ENCODE measurements around the gene DNAH7. TPM values are rescaled to one million over a fixed set of nuclear protein-coding genes. Genes with fewer than 3 reads are reported as not detected.

DNAH7 gene
- total and polyA plus RNA-seq, 2 experiments from 2014 or later: 0.35 to 1.1 TPM

DNA sequence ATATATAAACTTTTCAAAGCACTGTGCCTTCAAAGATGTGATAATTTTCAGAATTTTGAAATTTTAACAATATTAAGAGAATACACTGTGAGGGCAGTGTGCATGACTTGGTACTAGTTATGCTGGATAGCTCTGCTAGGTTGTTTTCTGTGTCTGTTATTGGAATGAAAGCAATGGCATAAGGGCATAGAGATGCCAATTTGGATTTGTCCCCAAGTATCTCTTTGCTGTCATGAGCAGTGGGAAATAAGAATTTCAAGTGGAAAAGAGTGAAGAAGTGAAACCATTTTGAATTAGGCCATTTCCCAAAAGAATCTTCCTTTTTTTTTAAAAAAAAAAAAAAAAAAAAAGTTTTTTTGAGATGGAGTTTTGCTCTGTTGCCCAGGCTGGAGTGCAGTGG is 334.8 kb downstream of the DNAH7 start:
- Mint-ChIP-seq H3K4me3 (no peak overlapping the region), H3K4me1 (no peaks in the 10 kb centered on the region), H3K27ac (no peak overlapping the region), H3K27me3 (ENCODE audit: insufficient read depth, low read depth, poor library complexity) (no peaks in the 10 kb centered on the region), H3K36me3 (ENCODE audit: low read depth) (peaks cover 41% of the 10 kb centered on the region), H3K9me3 (no peaks in the 10 kb centered on the region)
- no peaks in the 10 kb centered on the region for H3K79me2 ChIP-seq (replicated peaks; ENCODE audit: insufficient read depth)
- H3K36me3 ChIP-seq (ENCODE audit: insufficient read depth): peaks cover 4% of the 10 kb centered on the region; the same call in 1 of the 2 replicates
- H4K20me1 ChIP-seq (replicated peaks; ENCODE audit: insufficient read depth): no peaks in the 10 kb centered on the region
- no peak overlapping the region for H3K4me2 ChIP-seq
- TF ChIP-seq EZH2phosphoT487 (IDR thresholded peaks at IDR 0.05; ENCODE audit: unreplicated experiment) (no peak), ZNF331 (CRISPR knock-in tag; IDR thresholded peaks at IDR 0.05; ENCODE audit: low read depth) (no peak), ZNF114 (CRISPR knock-in tag; IDR thresholded peaks at IDR 0.05) (no peak)
- H2AFZ ChIP-seq: no peak overlapping the region
- H3K4me3 ChIP-seq: no peak overlapping the region
- no peaks in the 10 kb centered on the region for H3K9me2 ChIP-seq (ENCODE audit: insufficient read depth)
- no peak overlapping the region for H3K27ac ChIP-seq (ENCODE audit: low read depth)
- no peaks in the 10 kb centered on the region for H3K27me3 ChIP-seq (ENCODE audit: insufficient read depth)
- no peaks in the 10 kb centered on the region for H3F3A ChIP-seq (replicated peaks; ENCODE audit: low read depth)
- H3K4me1 ChIP-seq (ENCODE audit: insufficient read depth): no peaks in the 10 kb centered on the region
- DNase-seq (ENCODE audit: low spot score): no peak
- ATAC-seq: no peak

DNA sequence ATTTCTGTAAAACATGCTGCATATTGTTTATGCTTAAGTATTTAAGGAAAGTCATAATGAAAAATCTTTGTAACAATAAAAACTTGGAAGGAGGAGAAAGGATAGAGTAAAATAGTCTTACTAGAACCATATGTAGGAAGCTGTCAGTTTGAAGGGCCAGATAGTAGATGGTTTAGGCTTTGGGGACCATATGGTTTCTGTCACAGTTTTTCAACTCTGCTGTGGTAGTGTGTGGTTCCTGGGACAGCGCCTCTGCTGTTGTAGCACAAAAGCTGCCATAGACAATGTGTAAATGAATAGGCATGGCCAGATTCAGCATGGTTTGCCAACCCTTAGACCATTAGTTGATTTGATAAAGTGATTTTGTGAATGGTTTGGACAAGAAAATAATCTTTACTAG is 336.1 kb downstream of the DNAH7 start:
- Histone ChIP-seq H3K9me2 (ENCODE audit: insufficient read depth) (no peaks in the 10 kb centered on the region), H3K36me3 (ENCODE audit: insufficient read depth) (peaks cover 9% of the 10 kb centered on the region; the same call in 1 of the 2 replicates), H3K27ac (ENCODE audit: low read depth) (no peak overlapping the region), H4K20me1 (replicated peaks; ENCODE audit: insufficient read depth) (no peaks in the 10 kb centered on the region), H3K27me3 (ENCODE audit: insufficient read depth) (no peaks in the 10 kb centered on the region), H3K4me3 (no peak overlapping the region), H3F3A (replicated peaks; ENCODE audit: low read depth) (no peaks in the 10 kb centered on the region), H2AFZ (no peak overlapping the region), H3K4me1 (ENCODE audit: insufficient read depth) (no peaks in the 10 kb centered on the region), H3K79me2 (replicated peaks; ENCODE audit: insufficient read depth) (no peaks in the 10 kb centered on the region), H3K4me2 (no peak overlapping the region)
- Mint-ChIP-seq H3K36me3 (ENCODE audit: low read depth) (peaks cover 35% of the 10 kb centered on the region), H3K4me1 (no peaks in the 10 kb centered on the region), H3K4me3 (no peak overlapping the region), H3K27ac (no peak overlapping the region), H3K27me3 (ENCODE audit: insufficient read depth, low read depth, poor library complexity) (no peaks in the 10 kb centered on the region), H3K9me3 (no peaks in the 10 kb centered on the region)
- DNase-seq (ENCODE audit: low spot score) (no peak), ATAC-seq (no peak)
- TF ChIP-seq, protein P1, sequence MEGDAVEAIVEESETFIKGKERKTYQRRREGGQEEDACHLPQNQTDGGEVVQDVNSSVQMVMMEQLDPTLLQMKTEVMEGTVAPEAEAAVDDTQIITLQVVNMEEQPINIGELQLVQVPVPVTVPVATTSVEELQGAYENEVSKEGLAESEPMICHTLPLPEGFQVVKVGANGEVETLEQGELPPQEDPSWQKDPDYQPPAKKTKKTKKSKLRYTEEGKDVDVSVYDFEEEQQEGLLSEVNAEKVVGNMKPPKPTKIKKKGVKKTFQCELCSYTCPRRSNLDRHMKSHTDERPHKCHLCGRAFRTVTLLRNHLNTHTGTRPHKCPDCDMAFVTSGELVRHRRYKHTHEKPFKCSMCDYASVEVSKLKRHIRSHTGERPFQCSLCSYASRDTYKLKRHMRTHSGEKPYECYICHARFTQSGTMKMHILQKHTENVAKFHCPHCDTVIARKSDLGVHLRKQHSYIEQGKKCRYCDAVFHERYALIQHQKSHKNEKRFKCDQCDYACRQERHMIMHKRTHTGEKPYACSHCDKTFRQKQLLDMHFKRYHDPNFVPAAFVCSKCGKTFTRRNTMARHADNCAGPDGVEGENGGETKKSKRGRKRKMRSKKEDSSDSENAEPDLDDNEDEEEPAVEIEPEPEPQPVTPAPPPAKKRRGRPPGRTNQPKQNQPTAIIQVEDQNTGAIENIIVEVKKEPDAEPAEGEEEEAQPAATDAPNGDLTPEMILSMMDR (conservative IDR thresholded peaks at IDR 0.05; ENCODE audit: low read depth in 2 of 2): 0 out of 4 replicates have a peak, but pooled peaks of 1 of the 2 experiments have one; percentile 10
- TF ChIP-seq ZNF114 (CRISPR knock-in tag; IDR thresholded peaks at IDR 0.05): no peak
- TF ChIP-seq ZNF331 (CRISPR knock-in tag; IDR thresholded peaks at IDR 0.05; ENCODE audit: low read depth): no peak
- no peak for TF ChIP-seq STAT1 (IDR thresholded peaks at IDR 0.05; ENCODE audit: unreplicated experiment)

DNA sequence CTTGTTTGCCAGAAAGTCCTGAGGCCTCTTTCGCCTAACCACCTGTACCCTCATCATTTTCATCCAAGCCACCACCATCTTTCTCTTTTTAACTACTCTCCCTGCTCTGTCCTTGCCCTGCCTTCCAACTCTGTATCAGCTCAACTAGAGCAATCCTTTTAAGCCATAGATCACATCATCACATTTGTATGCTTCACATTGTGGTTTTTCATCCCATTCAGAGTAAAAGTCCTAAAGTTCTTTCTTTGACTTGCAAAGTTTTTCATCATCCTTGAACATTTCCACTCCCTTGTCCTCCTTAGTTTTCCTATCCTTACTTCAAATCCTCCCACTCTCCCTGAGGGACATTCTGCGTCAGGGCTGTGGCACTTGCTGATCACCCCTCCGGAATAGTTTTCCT is 337.7 kb downstream of the DNAH7 start:
- Mint-ChIP-seq H3K27me3 (ENCODE audit: insufficient read depth, low read depth, poor library complexity) (no peaks in the 10 kb centered on the region), H3K36me3 (ENCODE audit: low read depth) (peaks cover 35% of the 10 kb centered on the region), H3K4me3 (no peak overlapping the region), H3K4me1 (no peaks in the 10 kb centered on the region), H3K9me3 (no peaks in the 10 kb centered on the region), H3K27ac (no peak overlapping the region)
- Histone ChIP-seq H3K27ac (ENCODE audit: low read depth) (no peak overlapping the region), H3K9me2 (ENCODE audit: insufficient read depth) (no peaks in the 10 kb centered on the region), H3F3A (replicated peaks; ENCODE audit: low read depth) (no peaks in the 10 kb centered on the region), H3K4me3 (no peak overlapping the region), H3K36me3 (ENCODE audit: insufficient read depth) (peaks cover 9% of the 10 kb centered on the region; the same call in 1 of the 2 replicates), H2AFZ (no peak overlapping the region), H3K79me2 (replicated peaks; ENCODE audit: insufficient read depth) (no peaks in the 10 kb centered on the region), H4K20me1 (replicated peaks; ENCODE audit: insufficient read depth) (no peaks in the 10 kb centered on the region), H3K27me3 (ENCODE audit: insufficient read depth) (no peaks in the 10 kb centered on the region), H3K4me2 (no peak overlapping the region), H3K4me1 (ENCODE audit: insufficient read depth) (no peaks in the 10 kb centered on the region)
- ATAC-seq (no peak), DNase-seq (ENCODE audit: low spot score) (no peak)
- TF ChIP-seq STAT1 (IDR thresholded peaks at IDR 0.05; ENCODE audit: unreplicated experiment) (no peak), POLR2AphosphoS5 (IDR thresholded peaks at IDR 0.05; ENCODE audit: low read depth) (no peak), JUNB (IDR thresholded peaks at IDR 0.05; ENCODE audit: unreplicated experiment) (no peak), EZH2 (IDR thresholded peaks at IDR 0.05; ENCODE audit: low read depth, unreplicated experiment) (no peak), ZNF331 (CRISPR knock-in tag; IDR thresholded peaks at IDR 0.05; ENCODE audit: low read depth) (no peak), ZNF114 (CRISPR knock-in tag; IDR thresholded peaks at IDR 0.05) (no peak)
- TF ChIP-seq, protein P2, sequence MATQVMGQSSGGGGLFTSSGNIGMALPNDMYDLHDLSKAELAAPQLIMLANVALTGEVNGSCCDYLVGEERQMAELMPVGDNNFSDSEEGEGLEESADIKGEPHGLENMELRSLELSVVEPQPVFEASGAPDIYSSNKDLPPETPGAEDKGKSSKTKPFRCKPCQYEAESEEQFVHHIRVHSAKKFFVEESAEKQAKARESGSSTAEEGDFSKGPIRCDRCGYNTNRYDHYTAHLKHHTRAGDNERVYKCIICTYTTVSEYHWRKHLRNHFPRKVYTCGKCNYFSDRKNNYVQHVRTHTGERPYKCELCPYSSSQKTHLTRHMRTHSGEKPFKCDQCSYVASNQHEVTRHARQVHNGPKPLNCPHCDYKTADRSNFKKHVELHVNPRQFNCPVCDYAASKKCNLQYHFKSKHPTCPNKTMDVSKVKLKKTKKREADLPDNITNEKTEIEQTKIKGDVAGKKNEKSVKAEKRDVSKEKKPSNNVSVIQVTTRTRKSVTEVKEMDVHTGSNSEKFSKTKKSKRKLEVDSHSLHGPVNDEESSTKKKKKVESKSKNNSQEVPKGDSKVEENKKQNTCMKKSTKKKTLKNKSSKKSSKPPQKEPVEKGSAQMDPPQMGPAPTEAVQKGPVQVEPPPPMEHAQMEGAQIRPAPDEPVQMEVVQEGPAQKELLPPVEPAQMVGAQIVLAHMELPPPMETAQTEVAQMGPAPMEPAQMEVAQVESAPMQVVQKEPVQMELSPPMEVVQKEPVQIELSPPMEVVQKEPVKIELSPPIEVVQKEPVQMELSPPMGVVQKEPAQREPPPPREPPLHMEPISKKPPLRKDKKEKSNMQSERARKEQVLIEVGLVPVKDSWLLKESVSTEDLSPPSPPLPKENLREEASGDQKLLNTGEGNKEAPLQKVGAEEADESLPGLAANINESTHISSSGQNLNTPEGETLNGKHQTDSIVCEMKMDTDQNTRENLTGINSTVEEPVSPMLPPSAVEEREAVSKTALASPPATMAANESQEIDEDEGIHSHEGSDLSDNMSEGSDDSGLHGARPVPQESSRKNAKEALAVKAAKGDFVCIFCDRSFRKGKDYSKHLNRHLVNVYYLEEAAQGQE (IDR thresholded peaks at IDR 0.05; ENCODE audit: unreplicated experiment): no peak
